HepG2 (cell line): Measurements from ENCODE around the gene PRKCB. TPM values are rescaled to one million over a fixed set of nuclear protein-coding genes. Genes with fewer than 3 reads are reported as not detected.

Experiments used
- ATAC-seq: fragments of 200-7000 bp; cut with Tn5 transposase; 3 replicates; pipeline ENCODE4 v1.9.1; 2020; ENCODE audit warnings: mild to moderate bottlenecking, moderate library complexity
- BruUV-seq: library from RNA; stranded (reverse); fragments of 400-500 nt; replicated peaks from 2 replicates; lab custom pipeline; 2021; lab: Mats Ljungman, UMichigan
- CTCF ChIA-PET: fragments of 300-600 bp; formaldehyde crosslinking; extraction: SDS; loops from one replicate; lab custom pipeline; 2021; ENCODE audit warnings: low total read pairs, inconsistent platforms, low intra/inter-chr PET ratio; lab: Yijun Ruan, JAX
- POLR2A ChIA-PET: fragments of 350-600 bp; sonication (Branson Sonifier 250); formaldehyde crosslinking; loops from one replicate; lab custom pipeline; 2020; ENCODE audit warnings: antibody characterized with exemption, inconsistent platforms; lab: Yijun Ruan, JAX
- DNase-seq: peaks from one replicate; pipeline ENCODE4 v3.0.0-alpha.2; 2015; ENCODE audit warnings: low spot score
- FAIRE-seq: peaks from 3 replicates; lab custom pipeline; 2011; peaks lifted over from hg19 to GRCh38; lab: Jason Lieb, UNC
- H2AFZ ChIP-seq: one replicate; pipeline ENCODE4 v1.6.1; 2011; ENCODE audit warnings: low read length, inconsistent platforms
- H3K27ac ChIP-seq: fragments of 300-600 bp; 3 replicates; pipeline ENCODE4 v1.8.0; 2011; ENCODE audit warnings: mixed run types, mild to moderate bottlenecking, mixed read lengths, low read length, inconsistent platforms; ENCODE audit not compliant: insufficient read depth; ENCODE audit errors: extremely low read length
- H3K27me3 ChIP-seq, 2 experiments: fragments of 200-600 bp in 1 of 2; 2 replicates in 1 of 2; 3 replicates in 1 of 2; pipeline versions ENCODE4 v1.6.0 to v1.8.0; 2011; ENCODE audit warnings: low read length in 2 of 2, mild to moderate bottlenecking in 2 of 2, moderate library complexity in 2 of 2, inconsistent platforms in 1 of 2; ENCODE audit not compliant: insufficient read depth in 2 of 2, control insufficient read depth in 1 of 2
- H3K36me3 ChIP-seq, 2 experiments: fragments of 200-600 bp in 1 of 2; replicated peaks in 1 of 2; 2 replicates in 1 of 2; 3 replicates in 1 of 2; pipeline versions ENCODE4 v1.5.1 to v1.8.0; 2011; ENCODE audit warnings: low read length in 2 of 2, inconsistent platforms in 1 of 2; ENCODE audit not compliant: insufficient read depth in 2 of 2, control insufficient read depth in 1 of 2
- H3K4me1 ChIP-seq: 2 replicates; pipeline ENCODE4 v1.5.1; 2012; ENCODE audit warnings: low read length, inconsistent platforms; ENCODE audit not compliant: insufficient read depth
- H3K4me2 ChIP-seq: 2 replicates; pipeline ENCODE4 v1.6.0; 2011; ENCODE audit warnings: low read depth, low read length, inconsistent platforms
- H3K4me3 ChIP-seq, 3 experiments: fragments of 200-600 bp in 1 of 3; sonication (generic), shearing (Covaris generic) in 1 of 3; replicated peaks in 1 of 3; 2 replicates each; pipeline ENCODE4 v1.5.1; 2011 to 2016; ENCODE audit warnings: low read length in 3 of 3, inconsistent platforms in 2 of 3, low read depth in 2 of 3, mild to moderate bottlenecking in 2 of 3, control low read depth in 1 of 3, mixed read lengths in 1 of 3; ENCODE audit not compliant: insufficient read depth in 1 of 3
- H3K79me2 ChIP-seq: one replicate; pipeline ENCODE4 v1.6.1; 2011; ENCODE audit warnings: low read length, inconsistent platforms; ENCODE audit not compliant: insufficient read depth
- H3K9ac ChIP-seq: 2 replicates; pipeline ENCODE4 v1.6.0; 2011; ENCODE audit warnings: mild to moderate bottlenecking, low read depth, low read length, inconsistent platforms; ENCODE audit not compliant: insufficient read depth
- H3K9me3 ChIP-seq: 2 replicates; pipeline ENCODE4 v1.5.1; 2012; ENCODE audit warnings: mild to moderate bottlenecking, low read length
- H4K20me1 ChIP-seq: 2 replicates; pipeline ENCODE4 v1.6.0; 2011; ENCODE audit warnings: inconsistent platforms, mild to moderate bottlenecking, low read length, moderate library complexity; ENCODE audit not compliant: insufficient read depth
- DR1 ChIP-seq: sonication (generic); formaldehyde crosslinking; IDR thresholded peaks from 2 replicates; pipeline ENCODE4 v1.8.0; 2021; ENCODE audit warnings: mild to moderate bottlenecking, missing genetic modification reagents, inconsistent platforms
- GATAD2A ChIP-seq: IDR thresholded peaks from 2 replicates; pipeline ENCODE4 v1.6.1; 2016
- MEIS2 ChIP-seq: sonication (generic); formaldehyde crosslinking; IDR thresholded peaks from 2 replicates; pipeline ENCODE4 v1.9.0; 2021; ENCODE audit warnings: mild to moderate bottlenecking, missing genetic modification reagents
- SPEN ChIP-seq: sonication (generic); formaldehyde crosslinking; IDR thresholded peaks from 2 replicates; pipeline ENCODE4 v1.5.1; 2020; ENCODE audit warnings: low read depth, mild to moderate bottlenecking, missing genetic modification reagents
- TAF1 ChIP-seq: sonication (generic); formaldehyde crosslinking; IDR thresholded peaks from 2 replicates; pipeline ENCODE4 v1.4.0; 2020; ENCODE audit warnings: missing genetic modification reagents
- ZBTB1 ChIP-seq: sonication (generic); formaldehyde crosslinking; IDR thresholded peaks from 2 replicates; pipeline ENCODE4 v1.4.0; 2020; ENCODE audit warnings: missing genetic modification reagents, borderline replicate concordance
- ZBTB7A ChIP-seq: sonication (generic); formaldehyde crosslinking; IDR thresholded peaks from 2 replicates; pipeline ENCODE4 v1.8.0; 2022; ENCODE audit warnings: mild to moderate bottlenecking, missing genetic modification reagents
- ZMYM2 ChIP-seq: sonication (generic); formaldehyde crosslinking; IDR thresholded peaks from 2 replicates; pipeline ENCODE4 v1.8.0; 2022; ENCODE audit warnings: mild to moderate bottlenecking, missing genetic modification reagents
- ZNF180 ChIP-seq: sonication (generic); formaldehyde crosslinking; IDR thresholded peaks from 2 replicates; pipeline ENCODE4 v1.4.0; 2020; ENCODE audit warnings: low read depth, missing genetic modification reagents, borderline replicate concordance
- ZNF256 ChIP-seq: sonication (generic); formaldehyde crosslinking; conservative IDR thresholded peaks from 2 replicates; pipeline ENCODE4 v1.4.0; 2020; ENCODE audit warnings: missing genetic modification reagents
- ZSCAN31 ChIP-seq: sonication (generic); formaldehyde crosslinking; IDR thresholded peaks from 2 replicates; pipeline ENCODE4 v1.5.0; 2020; ENCODE audit warnings: low read depth, mild to moderate bottlenecking, missing genetic modification reagents
- WGBS: methylation state at CpG from one replicate; pipeline ENCODE4 v1.1.6; 2017; ENCODE audit warnings: low lambda C conversion rate; 5-methylcytosine and 5-hydroxymethylcytosine counted together
- in situ Hi-C: cut with HindIII; loops from 2 replicates; pipeline ENCODE4 v1.10.0; 2017; ENCODE audit warnings: low pct_unique_long_range_greater_than_20kb; ENCODE audit not compliant: extremely low pct_ligation_motif_present
- intact Hi-C: fragments of 100-400 bp; cut with micrococcal nuclease; formaldehyde crosslinking; loops from one replicate; pipeline ENCODE4 v1.10.0; 2022; ENCODE audit not compliant: unreplicated experiment
- polyA plus RNA-seq, 8 experiments: library from polyadenylated mRNA; depleted of rRNA in 3 of 8; stranded (reverse) in 7 of 8; unstranded in 1 of 8; fragments of >200 nt; fragmentation: Illumina TruSeq in 4 of 8; extraction: Trizol in 4 of 8; gene quantifications; 2 replicates each; pipeline versions ENCODE4 v1.2.1 to v1.2.3, GENCODE V29; 2011 to 2016; ENCODE audit warnings: low read depth in 4 of 8, missing spikeins in 1 of 8, mixed read lengths in 1 of 8; ENCODE audit not compliant: insufficient read depth in 1 of 8
- total RNA-seq, 5 experiments: library from RNA; depleted of rRNA; stranded (reverse); fragments of >200 nt; fragmentation: Illumina TruSeq; extraction: Trizol; gene quantifications; 2 replicates each; pipeline ENCODE4 v1.2.3, GENCODE V29; 2016; ENCODE audit warnings: low read depth in 1 of 5

Gene PRKCB
- total and polyA plus RNA-seq, 2 of the 13 experiments (the other 11 are each of a cell fraction or from before 2014, with no cell fraction given) = 0.01 TPM; not detected in 1

DNA sequence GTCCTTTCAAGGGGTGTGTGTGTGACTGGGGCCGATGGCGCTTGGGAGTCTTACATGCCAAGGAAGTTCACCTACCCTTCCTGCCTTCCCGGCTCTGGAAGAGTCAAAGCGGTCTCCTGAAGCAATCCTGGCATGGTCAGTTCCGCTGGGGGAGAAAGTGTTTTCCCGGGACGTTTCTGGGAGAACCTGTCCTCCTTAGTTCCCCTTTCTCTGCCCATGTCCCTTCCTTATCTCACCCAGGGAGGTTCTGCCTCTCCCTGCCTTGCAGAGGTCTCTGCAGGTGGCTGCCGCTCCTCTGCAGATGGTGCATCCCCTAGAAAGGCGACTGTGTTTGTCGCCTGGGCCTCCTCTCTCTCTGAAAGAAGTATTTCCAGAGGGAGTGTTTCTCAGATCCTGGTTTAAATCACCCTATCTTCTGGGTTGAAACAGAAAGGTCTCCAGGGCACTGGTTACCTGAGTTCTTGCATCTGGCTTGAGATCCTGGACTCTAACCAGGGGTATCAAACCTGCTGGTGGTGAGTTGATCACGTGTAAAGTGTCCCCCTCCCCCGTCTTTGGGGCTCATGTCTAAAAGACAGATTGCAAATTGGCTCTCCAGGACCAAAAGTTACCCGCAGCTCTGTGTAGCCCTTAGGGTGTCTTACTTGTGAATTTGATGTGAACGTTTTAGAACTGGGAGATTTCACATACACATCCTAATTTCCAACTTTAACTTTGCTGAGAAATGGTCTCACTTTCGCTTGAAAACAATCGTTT is 1.9 kb downstream of the PRKCB start:
- Histone ChIP-seq H4K20me1 (no peaks in the 10 kb centered on the region), H2AFZ (no peak overlapping the region)
- TF ChIP-seq ZNF180 (CRISPR knock-in tag) (no peak), ZBTB7A (CRISPR knock-in tag) (no peak), GATAD2A (CRISPR knock-in tag) (no peak), ZBTB1 (no peak), ZMYM2 (CRISPR knock-in tag) (no peak), MEIS2 (CRISPR knock-in tag) (no peak), SPEN (no peak), ZSCAN31 (CRISPR knock-in tag) (no peak)
- TF ChIP-seq, all 625 proteins: peak for 0
- H3K79me2 ChIP-seq = no peaks in the 10 kb centered on the region
- no peak overlapping the region for H3K4me2 ChIP-seq
- no peak for FAIRE-seq
- no peak overlapping the region for H3K9ac ChIP-seq
- DNase-seq = no peak
- ChIA-PET CTCF (no interaction called here), POLR2A (no interaction called here)
- H3K9me3 ChIP-seq = no peaks in the 10 kb centered on the region
- H3K36me3 ChIP-seq = no peaks in the 10 kb centered on the region
- 7% methylated on average over 10 of the region's 16 CpGs for WGBS
- H3K4me1 ChIP-seq = no peaks in the 10 kb centered on the region
- peaks cover 9 to 48% of the 10 kb centered on the region in 2 experiments for H3K27me3 ChIP-seq
- in situ Hi-C loops (no loop called here), intact Hi-C loops (no loop called here)
- no peak for ATAC-seq
- BruUV-seq = no TSS peak
- H3K4me3 ChIP-seq = no peak overlapping the region
- no peak overlapping the region for H3K27ac ChIP-seq

DNA sequence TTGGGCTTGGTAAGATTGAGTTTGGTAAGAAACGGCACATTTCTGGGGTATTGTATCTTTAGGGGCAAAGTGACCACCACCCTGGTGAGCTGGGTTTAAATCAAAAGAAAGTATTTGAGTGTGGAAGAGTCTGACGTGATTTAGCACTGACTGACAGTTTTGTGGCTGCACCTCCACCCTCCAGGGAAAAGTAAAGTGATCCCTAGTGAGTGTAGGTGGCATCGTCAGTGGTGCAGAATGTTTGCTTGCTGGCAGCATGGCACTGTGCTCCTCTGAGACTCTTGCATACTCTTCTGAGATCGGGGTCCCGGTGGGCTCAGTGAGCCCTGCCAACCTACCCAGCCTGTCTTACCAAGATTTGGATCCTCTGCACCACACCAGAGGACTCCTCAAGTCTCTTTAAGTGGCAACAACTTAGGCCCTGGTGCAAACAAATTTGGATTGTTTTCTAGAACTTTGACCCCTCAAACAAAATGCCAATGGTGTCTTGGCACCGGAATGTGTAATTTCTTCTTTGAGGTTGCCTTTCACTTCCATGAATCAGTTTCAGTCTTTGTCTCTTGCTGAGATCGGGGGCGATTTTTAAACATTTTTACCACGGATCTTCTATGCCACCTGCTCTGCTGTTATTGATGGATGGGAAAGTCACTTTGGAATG is 2.8 kb downstream of the PRKCB start:
- POLR2A ChIA-PET = no interaction called here
- no TSS peak for BruUV-seq
- Histone ChIP-seq H3K27me3 (peaks cover 9 to 47% of the 10 kb centered on the region in 2 experiments), H3K4me1 (no peaks in the 10 kb centered on the region), H3K27ac (no peak overlapping the region), H3K79me2 (no peaks in the 10 kb centered on the region), H3K36me3 (no peaks in the 10 kb centered on the region), H3K9ac (no peak overlapping the region), H3K4me3 (no peak overlapping the region), H3K4me2 (no peak overlapping the region), H3K9me3 (no peaks in the 10 kb centered on the region), H2AFZ (no peak overlapping the region), H4K20me1 (no peaks in the 10 kb centered on the region)
- WGBS = 1% methylated on average over 9 of the region's 9 CpGs
- CTCF ChIA-PET = no interaction called here
- TF ChIP-seq ZNF256 (no peak), TAF1 (CRISPR knock-in tag) (no peak), DR1 (no peak)
- FAIRE-seq (no peak), ATAC-seq (no peak), DNase-seq (no peak)
- in situ Hi-C loops = no loop called here
- intact Hi-C loops = no loop called here
